H1 (cell line): ENCODE data around the gene PTDSS2. TPM values are rescaled to one million over a fixed set of nuclear protein-coding genes. Genes with fewer than 3 reads are reported as not detected.
"Not testable (repeated sequence)": the region's sequence is repeated elsewhere in the genome, so short reads cannot be mapped to it uniquely, and the experiment has no call there.

Source experiments
- CTCF ChIA-PET: fragments of 300-600 bp; sonication (Branson Sonifier 250); formaldehyde crosslinking; loops from one replicate; lab custom pipeline; 2021; ENCODE audit not compliant: partially characterized antibody; lab: Charles Lee
- POLR2A ChIA-PET: fragments of 300-600 bp; sonication (Branson Sonifier 250); formaldehyde crosslinking; loops from one replicate; lab custom pipeline; 2021; ENCODE audit warnings: inconsistent platforms; ENCODE audit not compliant: partially characterized antibody; lab: Charles Lee
- DNase-seq, 2 experiments: peaks; one replicate each; pipeline versions ENCODE4 v3.0.0 to v3.0.0-alpha.2; 2010 to 2022; ENCODE audit warnings: low spot score in 2 of 2, low read depth in 1 of 2, mixed read lengths in 1 of 2
- FAIRE-seq: peaks from 2 replicates; lab custom pipeline; 2011; peaks lifted over from hg19 to GRCh38; lab: Jason Lieb, UNC
- H2AFZ ChIP-seq: 2 replicates; pipeline ENCODE4 v1.8.1; 2012; ENCODE audit warnings: low read length, inconsistent platforms
- H2AK5ac ChIP-seq: 2 replicates; pipeline ENCODE4 v1.6.1; 2013; ENCODE audit warnings: low read depth, low read length
- H2BK120ac ChIP-seq: replicated peaks from 2 replicates; pipeline ENCODE3; 2013; ENCODE audit warnings: low read depth, low read length, inconsistent platforms
- H2BK12ac ChIP-seq: 2 replicates; pipeline ENCODE4 v1.6.1; 2013; ENCODE audit warnings: low read depth, low read length
- H2BK15ac ChIP-seq: 2 replicates; pipeline ENCODE4 v1.6.1; 2013; ENCODE audit warnings: low read length
- H2BK20ac ChIP-seq: 2 replicates; pipeline ENCODE4 v1.6.1; 2013; ENCODE audit warnings: low read length
- H2BK5ac ChIP-seq: 2 replicates; pipeline ENCODE4 v1.6.1; 2013; ENCODE audit warnings: low read depth, low read length
- H3K14ac ChIP-seq: 2 replicates; pipeline ENCODE4 v1.6.1; 2013; ENCODE audit warnings: inconsistent platforms; ENCODE audit not compliant: insufficient read length
- H3K18ac ChIP-seq: 2 replicates; pipeline ENCODE4 v1.6.1; 2013; ENCODE audit warnings: low read length; ENCODE audit errors: extremely low read depth
- H3K23ac ChIP-seq: 2 replicates; pipeline ENCODE4 v1.6.1; 2013; ENCODE audit warnings: inconsistent platforms; ENCODE audit not compliant: insufficient read length
- H3K23me2 ChIP-seq: 2 replicates; pipeline ENCODE4 v1.6.1; 2013; ENCODE audit warnings: low read depth, low read length
- H3K27ac ChIP-seq: 2 replicates; pipeline ENCODE4 v1.6.1; 2011; ENCODE audit warnings: low read depth, low read length, inconsistent platforms
- H3K27me3 ChIP-seq, 4 experiments: replicated peaks in 1 of 4; 1 replicate in 1 of 4; 2 replicates in 3 of 4; pipeline versions ENCODE4 v1.6.1 to v1.8.1; 2011 to 2013; ENCODE audit warnings: low read length in 3 of 4, mild to moderate bottlenecking in 3 of 4, inconsistent platforms in 2 of 4, mixed read lengths in 2 of 4, moderate library complexity in 1 of 4; ENCODE audit not compliant: control insufficient read depth in 3 of 4, insufficient read depth in 3 of 4; ENCODE audit errors: extremely low read depth in 1 of 4
- H3K36me3 ChIP-seq, 4 experiments: 2 replicates each; pipeline versions ENCODE4 v1.6.1 to v1.8.1; 2011 to 2013; ENCODE audit warnings: mild to moderate bottlenecking in 4 of 4, low read length in 3 of 4, moderate library complexity in 2 of 4, control low read depth in 1 of 4, inconsistent platforms in 1 of 4; ENCODE audit not compliant: insufficient read depth in 4 of 4, control insufficient read depth in 2 of 4
- H3K4ac ChIP-seq: replicated peaks from 2 replicates; pipeline ENCODE3; 2013; ENCODE audit warnings: low read length, low read depth, mixed read lengths, inconsistent platforms; ENCODE audit not compliant: insufficient read length
- H3K4me1 ChIP-seq, 4 experiments: replicated peaks in 1 of 4; 1 replicate in 1 of 4; 2 replicates in 3 of 4; pipeline versions ENCODE4 v1.6.1 to v1.8.1; 2011 to 2013; ENCODE audit warnings: low read length in 3 of 4, inconsistent platforms in 2 of 4, mixed read lengths in 1 of 4; ENCODE audit not compliant: insufficient read depth in 4 of 4, control insufficient read depth in 3 of 4
- H3K4me2 ChIP-seq, 2 experiments: 2 replicates each; pipeline versions ENCODE4 v1.6.1 to v1.8.1; 2011 to 2013; ENCODE audit warnings: low read depth in 2 of 2, low read length in 2 of 2, control low read depth in 1 of 2, inconsistent platforms in 1 of 2, mild to moderate bottlenecking in 1 of 2; ENCODE audit not compliant: insufficient read depth in 1 of 2
- H3K4me3 ChIP-seq, 4 experiments: fragments of 200-600, 300-600 bp in 1 of 4; sonication (generic), shearing (Covaris generic), sonication (Bioruptor Twin) in 1 of 4; 2 replicates each; pipeline versions ENCODE4 v1.5.1 to v1.8.1; 2011 to 2016; ENCODE audit warnings: low read length in 4 of 4, low read depth in 3 of 4, control low read depth in 2 of 4, inconsistent platforms in 2 of 4, mild to moderate bottlenecking in 2 of 4, mixed read lengths in 1 of 4, moderate library complexity in 1 of 4; ENCODE audit not compliant: insufficient read depth in 2 of 4; ENCODE audit errors: extremely low read depth in 1 of 4
- H3K56ac ChIP-seq: replicated peaks from 2 replicates; pipeline ENCODE3; 2013; ENCODE audit warnings: low read depth, mild to moderate bottlenecking, mixed read lengths, low read length, inconsistent platforms; ENCODE audit not compliant: insufficient read length
- H3K79me1 ChIP-seq: 2 replicates; pipeline ENCODE4 v1.6.1; 2013; ENCODE audit warnings: low read depth, low read length, control low read depth
- H3K79me2 ChIP-seq, 2 experiments: 2 replicates each; pipeline versions ENCODE4 v1.6.1 to v1.8.1; 2012 to 2013; ENCODE audit warnings: low read length in 2 of 2, mild to moderate bottlenecking in 2 of 2, inconsistent platforms in 1 of 2; ENCODE audit not compliant: insufficient read depth in 2 of 2, control insufficient read depth in 1 of 2
- H3K9ac ChIP-seq, 4 experiments: replicated peaks in 1 of 4; 1 replicate in 1 of 4; 2 replicates in 3 of 4; pipeline versions ENCODE4 v1.6.1 to v1.8.1; 2011 to 2013; ENCODE audit warnings: low read depth in 3 of 4, low read length in 3 of 4, control low read depth in 2 of 4, mild to moderate bottlenecking in 2 of 4, moderate library complexity in 2 of 4, inconsistent platforms in 1 of 4; ENCODE audit errors: extremely low read depth in 1 of 4
- H3K9me3 ChIP-seq, 2 experiments: 2 replicates each; pipeline versions ENCODE4 v1.6.1 to v1.8.1; 2012 to 2013; ENCODE audit warnings: mild to moderate bottlenecking in 2 of 2, moderate library complexity in 2 of 2, control low read depth in 1 of 2, inconsistent platforms in 1 of 2, low read depth in 1 of 2, low read length in 1 of 2, mixed read lengths in 1 of 2; ENCODE audit not compliant: insufficient read depth in 2 of 2
- H4K20me1 ChIP-seq, 2 experiments: replicated peaks in 1 of 2; 2 replicates each; pipeline versions ENCODE3 to v1.8.1; 2011 to 2013; ENCODE audit warnings: inconsistent platforms in 2 of 2, low read length in 2 of 2, mild to moderate bottlenecking in 1 of 2; ENCODE audit not compliant: insufficient read depth in 2 of 2, control insufficient read depth in 1 of 2
- H4K5ac ChIP-seq: 2 replicates; pipeline ENCODE4 v1.6.1; 2013; ENCODE audit warnings: low read length, low read depth, mixed read lengths, inconsistent platforms; ENCODE audit not compliant: insufficient read length
- H4K8ac ChIP-seq: 2 replicates; pipeline ENCODE4 v1.8.0; 2013; ENCODE audit warnings: mild to moderate bottlenecking, moderate library complexity, low read length, inconsistent platforms; ENCODE audit not compliant: insufficient read depth; ENCODE audit errors: extremely low read depth
- H4K91ac ChIP-seq: replicated peaks from 2 replicates; pipeline ENCODE3; 2013; ENCODE audit warnings: low read length, mixed read lengths, inconsistent platforms; ENCODE audit not compliant: insufficient read length
- WGBS, 2 experiments: shearing (Covaris generic) in 1 of 2; methylation state at CpG; one replicate each; pipeline versions ENCODE4 v1.1.6 to v1.1.7; 2013 to 2015; ENCODE audit warnings: low lambda C conversion rate in 2 of 2, mixed read lengths in 2 of 2, inconsistent platforms in 1 of 2, low coverage in 1 of 2, missing lambda C conversion rate in 1 of 2; ENCODE audit not compliant: insufficient replicate concordance in 2 of 2, insufficient coverage in 1 of 2, insufficient read length in 1 of 2; ENCODE audit errors: extremely low coverage in 1 of 2, missing lambda C conversion rate in 1 of 2; 5-methylcytosine and 5-hydroxymethylcytosine counted together
- polyA plus RNA-seq, 7 experiments: library from polyadenylated mRNA; depleted of rRNA in 3 of 7; stranded (reverse) in 5 of 7; unstranded in 2 of 7; fragments of >200 nt in 5 of 7; fragments of 200-250 nt in 2 of 7; gene quantifications; 1 replicate in 5 of 7; 2 replicates in 1 of 7; 4 replicates in 1 of 7; pipeline versions ENCODE4 v1.2.1 to v1.2.3, GENCODE V29; 2011 to 2013; ENCODE audit warnings: missing spikeins in 2 of 7, mixed read lengths in 2 of 7
- total RNA-seq: library from RNA; stranded (reverse); fragmentation: NEBNext Ultra II Directional; extraction: Animal tissue kit (Norgen Biotek cat#: 25700); gene quantifications from 2 replicates; pipeline ENCODE4 v1.2.1, GENCODE V29; 2021

The PTDSS2 gene
- total and polyA plus RNA-seq, 2 of the 8 experiments (the other 6 are each of a cell fraction or from before 2014, with no cell fraction given) = 48.7 to 68.2 TPM

DNA sequence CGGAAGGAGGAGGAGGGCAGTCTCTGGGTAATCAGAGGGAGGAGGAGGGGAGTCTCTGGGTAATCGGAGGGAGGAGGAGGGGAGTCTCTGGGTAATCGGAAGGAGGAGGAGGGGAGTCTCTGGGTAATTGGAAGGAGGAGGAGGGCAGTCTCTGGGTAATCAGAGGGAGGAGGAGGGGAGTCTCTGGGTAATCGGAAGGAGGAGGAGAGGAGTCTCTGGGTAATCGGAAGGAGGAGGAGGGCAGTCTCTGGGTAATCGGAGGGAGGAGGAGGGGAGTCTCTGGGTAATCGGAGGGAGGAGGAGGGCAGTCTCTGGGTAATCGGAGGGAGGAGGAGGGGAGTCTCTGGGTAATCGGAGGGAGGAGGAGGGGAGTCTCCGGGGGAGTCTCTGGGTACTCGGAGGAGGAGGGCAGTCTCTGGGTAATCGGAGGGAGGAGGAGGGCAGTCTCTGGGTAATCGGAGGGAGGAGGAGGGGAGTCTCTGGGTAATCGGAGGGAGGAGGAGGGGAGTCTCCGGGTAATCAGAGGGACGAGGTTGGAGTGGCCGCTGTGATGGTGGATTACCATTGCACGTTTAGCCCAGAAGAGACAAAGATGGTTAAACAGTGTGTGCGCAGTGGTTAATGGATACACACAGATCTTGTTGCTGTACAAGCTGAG, 19.1 kb downstream of the PTDSS2 start:
- H3K4ac ChIP-seq = peak overlapping the region; percentile 7
- H3K23ac ChIP-seq, H2BK15ac ChIP-seq, H3K9me3 ChIP-seq, H3K14ac ChIP-seq, DNase-seq, H2BK20ac ChIP-seq, FAIRE-seq, H4K20me1 ChIP-seq, H2AFZ ChIP-seq, H3K56ac ChIP-seq, H3K4me3 ChIP-seq, H3K79me1 ChIP-seq, H3K36me3 ChIP-seq, H3K23me2 ChIP-seq, H2BK12ac ChIP-seq, H2BK120ac ChIP-seq, H4K5ac ChIP-seq, H3K27me3 ChIP-seq: not testable (repeated sequence)
- CTCF ChIA-PET = interaction anchor here (1.0 to 1.2 kb wide), 4 partner anchors 20 to 33 kb away, joined by 3 to 8 read pairs (median 4); partner anchors contain the start of gene ANO9
- H3K27ac ChIP-seq = peak overlapping the region; percentile 77
- 0 out of 2 replicates have a peak overlapping the region, but pooled peaks have one; percentile 9 for H2BK5ac ChIP-seq
- peak overlapping the region; percentile 83 for H4K8ac ChIP-seq
- peak overlapping the region; percentile 29 for H4K91ac ChIP-seq
- H3K79me2 ChIP-seq = peaks cover 0 to 25% of the 10 kb centered on the region in 2 experiments; a peak in 2 of 4 replicates
- peak overlapping the region; percentile 96 for H3K18ac ChIP-seq
- H2AK5ac ChIP-seq = 0 out of 2 replicates have a peak overlapping the region, but pooled peaks have one; percentile 11
- peaks cover 0 to 12% (median 5%) of the 10 kb centered on the region in 4 experiments; a peak in 6 of 7 replicates for H3K4me1 ChIP-seq
- H3K4me2 ChIP-seq = peak overlapping the region; percentile 39 to 51; a peak in 1 of 4 replicates
- H3K9ac ChIP-seq = peak overlapping the region in 1 of 4 experiments; percentile 46; a peak in 2 of 7 replicates
- POLR2A ChIA-PET = interaction anchor here (0.5 to 1.2 kb wide), 2 partner anchors 37 to 58 kb away, joined by 3 read pairs; no protein-coding TSS in a partner anchor
- WGBS, 2 experiments = 73% methylated on average over 13 of the region's 19 CpGs; no CpG with 5 or more reads in 1 of the 2 experiments
